ENCODE data around the gene DYSF. TPM values are rescaled to one million over a fixed set of nuclear protein-coding genes. Genes with fewer than 3 reads are reported as not detected.

Gene DYSF
- total RNA-seq, 1 experiment from 2014 or later, result 0.89 TPM

DNA sequence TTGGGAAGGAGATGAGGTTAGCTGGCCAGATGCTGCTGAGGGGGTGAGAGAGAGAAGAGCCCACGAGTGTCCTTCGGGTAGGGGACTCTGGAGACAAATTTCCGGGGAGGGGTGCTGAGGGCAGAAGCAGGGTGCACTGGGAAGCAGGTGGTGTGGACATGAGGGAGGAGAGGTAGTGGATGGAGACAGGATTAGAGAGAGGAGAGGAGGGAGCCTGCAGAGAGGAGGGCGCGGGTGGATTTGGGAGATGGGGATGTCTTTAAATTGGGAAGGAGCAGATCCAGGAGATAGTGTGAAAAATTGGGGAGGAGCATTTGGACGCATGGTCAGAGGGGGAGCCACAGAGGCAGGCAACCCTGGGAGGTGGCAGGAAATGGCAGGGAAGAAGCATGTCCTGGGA is 154.7 kb downstream of the DYSF start:
- no TSS peak for BruUV-seq (replicated peaks)
- Histone ChIP-seq H3K27ac (ENCODE audit: low read depth, low read length) (no peak overlapping the region), H3K4me3 (replicated peaks in 1 of 2; ENCODE audit: low read depth in 1 of 2, low read length in 2 of 2) (no peak overlapping the region), H3K4me2 (ENCODE audit: low read length) (no peak overlapping the region), H3K27me3 (ENCODE audit: insufficient read depth, low read length) (peaks cover 14% of the 10 kb centered on the region; the same call in 1 of the 2 replicates), H4K20me1 (ENCODE audit: insufficient read depth) (no peaks in the 10 kb centered on the region), H3K9me3 (ENCODE audit: control insufficient read depth in 1 of 2, insufficient read depth in 1 of 2, low read depth in 1 of 2, low read length in 2 of 2) (no peaks in the 10 kb centered on the region), H3K4me1 (ENCODE audit: control insufficient read depth in 1 of 2, insufficient read depth in 2 of 2, low read length in 2 of 2) (no peaks in the 10 kb centered on the region), H3K79me2 (ENCODE audit: insufficient read depth, low read length) (no peaks in the 10 kb centered on the region), H2AFZ (ENCODE audit: low read depth, low read length, poor library complexity, severe bottlenecking) (no peak overlapping the region), H3K9me2 (ENCODE audit: insufficient read depth) (no peaks in the 10 kb centered on the region), H3K9ac (ENCODE audit: low read length) (no peak overlapping the region), H3K36me3 (ENCODE audit: control insufficient read depth in 1 of 2, insufficient read depth in 2 of 2, low read length in 2 of 2) (no peaks in the 10 kb centered on the region)
- TF ChIP-seq CBX3 (IDR thresholded peaks at IDR 0.05; ENCODE audit: low read depth) (no peak), CEBPB (IDR thresholded peaks at IDR 0.05; ENCODE audit: low read depth) (no peak), TCF7L2 (IDR thresholded peaks at IDR 0.05; ENCODE audit: borderline replicate concordance, extremely low read depth, insufficient read depth, insufficient read length) (no peak)
- TF ChIP-seq, protein P1, sequence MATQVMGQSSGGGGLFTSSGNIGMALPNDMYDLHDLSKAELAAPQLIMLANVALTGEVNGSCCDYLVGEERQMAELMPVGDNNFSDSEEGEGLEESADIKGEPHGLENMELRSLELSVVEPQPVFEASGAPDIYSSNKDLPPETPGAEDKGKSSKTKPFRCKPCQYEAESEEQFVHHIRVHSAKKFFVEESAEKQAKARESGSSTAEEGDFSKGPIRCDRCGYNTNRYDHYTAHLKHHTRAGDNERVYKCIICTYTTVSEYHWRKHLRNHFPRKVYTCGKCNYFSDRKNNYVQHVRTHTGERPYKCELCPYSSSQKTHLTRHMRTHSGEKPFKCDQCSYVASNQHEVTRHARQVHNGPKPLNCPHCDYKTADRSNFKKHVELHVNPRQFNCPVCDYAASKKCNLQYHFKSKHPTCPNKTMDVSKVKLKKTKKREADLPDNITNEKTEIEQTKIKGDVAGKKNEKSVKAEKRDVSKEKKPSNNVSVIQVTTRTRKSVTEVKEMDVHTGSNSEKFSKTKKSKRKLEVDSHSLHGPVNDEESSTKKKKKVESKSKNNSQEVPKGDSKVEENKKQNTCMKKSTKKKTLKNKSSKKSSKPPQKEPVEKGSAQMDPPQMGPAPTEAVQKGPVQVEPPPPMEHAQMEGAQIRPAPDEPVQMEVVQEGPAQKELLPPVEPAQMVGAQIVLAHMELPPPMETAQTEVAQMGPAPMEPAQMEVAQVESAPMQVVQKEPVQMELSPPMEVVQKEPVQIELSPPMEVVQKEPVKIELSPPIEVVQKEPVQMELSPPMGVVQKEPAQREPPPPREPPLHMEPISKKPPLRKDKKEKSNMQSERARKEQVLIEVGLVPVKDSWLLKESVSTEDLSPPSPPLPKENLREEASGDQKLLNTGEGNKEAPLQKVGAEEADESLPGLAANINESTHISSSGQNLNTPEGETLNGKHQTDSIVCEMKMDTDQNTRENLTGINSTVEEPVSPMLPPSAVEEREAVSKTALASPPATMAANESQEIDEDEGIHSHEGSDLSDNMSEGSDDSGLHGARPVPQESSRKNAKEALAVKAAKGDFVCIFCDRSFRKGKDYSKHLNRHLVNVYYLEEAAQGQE (IDR thresholded peaks at IDR 0.05; ENCODE audit: low read depth), result no peak
- POLR2A ChIA-PET, result no interaction called here
- RAD21 ChIA-PET (ENCODE audit: low non-redundant PET in 1 of 2, low total read pairs in 2 of 2, uncharacterized antibody in 2 of 2, unreplicated experiment in 2 of 2), result no interaction called here
- ATAC-seq, result no peak
- DNase-seq (ENCODE audit: low read depth, low spot score), result no peak
- intact Hi-C loops (cut with micrococcal nuclease), result no loop called here
- CTCF ChIA-PET, result no interaction called here

DNA sequence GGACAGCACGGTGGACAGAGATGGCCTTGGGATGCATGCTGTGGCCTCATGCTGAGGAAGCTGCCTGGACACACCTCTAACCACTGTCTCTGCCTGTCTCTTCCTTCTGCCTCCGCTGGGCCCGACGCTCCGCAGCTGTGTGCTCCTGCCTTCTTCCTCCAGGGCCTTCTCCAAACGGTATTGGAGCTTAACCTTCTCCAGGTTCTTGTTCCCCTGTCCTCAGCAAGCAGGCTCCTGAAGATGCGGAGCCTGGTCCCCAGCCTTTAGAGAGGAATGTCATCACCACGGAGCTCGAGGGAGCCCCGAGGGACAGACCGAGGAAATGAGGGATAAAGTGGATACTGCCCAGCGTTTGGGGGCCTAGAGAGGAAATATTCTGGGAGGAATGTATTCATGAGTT is 155.1 kb downstream of the DYSF start:
- Histone ChIP-seq H2AFZ (ENCODE audit: low read depth, low read length, poor library complexity, severe bottlenecking) (no peak overlapping the region), H4K20me1 (ENCODE audit: insufficient read depth) (no peaks in the 10 kb centered on the region), H3K9me3 (ENCODE audit: control insufficient read depth in 1 of 2, insufficient read depth in 1 of 2, low read depth in 1 of 2, low read length in 2 of 2) (no peaks in the 10 kb centered on the region), H3K36me3 (ENCODE audit: control insufficient read depth in 1 of 2, insufficient read depth in 2 of 2, low read length in 2 of 2) (no peaks in the 10 kb centered on the region), H3K4me3 (replicated peaks in 1 of 2; ENCODE audit: low read depth in 1 of 2, low read length in 2 of 2) (no peak overlapping the region), H3K9ac (ENCODE audit: low read length) (no peak overlapping the region), H3K27ac (ENCODE audit: low read depth, low read length) (no peak overlapping the region), H3K79me2 (ENCODE audit: insufficient read depth, low read length) (no peaks in the 10 kb centered on the region), H3K4me2 (ENCODE audit: low read length) (no peak overlapping the region), H3K27me3 (ENCODE audit: insufficient read depth, low read length) (peaks cover 14% of the 10 kb centered on the region; the same call in 1 of the 2 replicates), H3K4me1 (ENCODE audit: control insufficient read depth in 1 of 2, insufficient read depth in 2 of 2, low read length in 2 of 2) (no peaks in the 10 kb centered on the region), H3K9me2 (ENCODE audit: insufficient read depth) (no peaks in the 10 kb centered on the region)
- CTCF ChIA-PET, result no interaction called here
- intact Hi-C loops (cut with micrococcal nuclease), result no loop called here
- POLR2A ChIA-PET, result no interaction called here
- RAD21 ChIA-PET (ENCODE audit: low non-redundant PET in 1 of 2, low total read pairs in 2 of 2, uncharacterized antibody in 2 of 2, unreplicated experiment in 2 of 2), result no interaction called here
- ATAC-seq (no peak), DNase-seq (ENCODE audit: low read depth, low spot score) (no peak)
- BruUV-seq (replicated peaks), result no TSS peak
- TF ChIP-seq JUND (IDR thresholded peaks at IDR 0.05) (no peak), TCF7L2 (IDR thresholded peaks at IDR 0.05; ENCODE audit: borderline replicate concordance, extremely low read depth, insufficient read depth, insufficient read length) (no peak), RAD21 (IDR thresholded peaks at IDR 0.05; ENCODE audit: low read depth) (no peak), SIN3A (IDR thresholded peaks at IDR 0.05; ENCODE audit: low read depth) (no peak), SP1 (IDR thresholded peaks at IDR 0.05; ENCODE audit: low read depth) (no peak), CEBPB (IDR thresholded peaks at IDR 0.05; ENCODE audit: low read depth) (no peak), SRF (IDR thresholded peaks at IDR 0.05; ENCODE audit: low read depth) (no peak), POLR2AphosphoS5 (IDR thresholded peaks at IDR 0.05; ENCODE audit: low read depth, low read length) (no peak)
- TF ChIP-seq, protein P2, sequence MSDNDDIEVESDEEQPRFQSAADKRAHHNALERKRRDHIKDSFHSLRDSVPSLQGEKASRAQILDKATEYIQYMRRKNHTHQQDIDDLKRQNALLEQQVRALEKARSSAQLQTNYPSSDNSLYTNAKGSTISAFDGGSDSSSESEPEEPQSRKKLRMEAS (IDR thresholded peaks at IDR 0.05), result no peak
- TF ChIP-seq, protein P3, sequence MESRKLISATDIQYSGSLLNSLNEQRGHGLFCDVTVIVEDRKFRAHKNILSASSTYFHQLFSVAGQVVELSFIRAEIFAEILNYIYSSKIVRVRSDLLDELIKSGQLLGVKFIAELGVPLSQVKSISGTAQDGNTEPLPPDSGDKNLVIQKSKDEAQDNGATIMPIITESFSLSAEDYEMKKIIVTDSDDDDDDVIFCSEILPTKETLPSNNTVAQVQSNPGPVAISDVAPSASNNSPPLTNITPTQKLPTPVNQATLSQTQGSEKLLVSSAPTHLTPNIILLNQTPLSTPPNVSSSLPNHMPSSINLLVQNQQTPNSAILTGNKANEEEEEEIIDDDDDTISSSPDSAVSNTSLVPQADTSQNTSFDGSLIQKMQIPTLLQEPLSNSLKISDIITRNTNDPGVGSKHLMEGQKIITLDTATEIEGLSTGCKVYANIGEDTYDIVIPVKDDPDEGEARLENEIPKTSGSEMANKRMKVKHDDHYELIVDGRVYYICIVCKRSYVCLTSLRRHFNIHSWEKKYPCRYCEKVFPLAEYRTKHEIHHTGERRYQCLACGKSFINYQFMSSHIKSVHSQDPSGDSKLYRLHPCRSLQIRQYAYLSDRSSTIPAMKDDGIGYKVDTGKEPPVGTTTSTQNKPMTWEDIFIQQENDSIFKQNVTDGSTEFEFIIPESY (IDR thresholded peaks at IDR 0.05; ENCODE audit: extremely low read depth, insufficient replicate concordance, low read length), result no peak
- TF ChIP-seq, protein P4, sequence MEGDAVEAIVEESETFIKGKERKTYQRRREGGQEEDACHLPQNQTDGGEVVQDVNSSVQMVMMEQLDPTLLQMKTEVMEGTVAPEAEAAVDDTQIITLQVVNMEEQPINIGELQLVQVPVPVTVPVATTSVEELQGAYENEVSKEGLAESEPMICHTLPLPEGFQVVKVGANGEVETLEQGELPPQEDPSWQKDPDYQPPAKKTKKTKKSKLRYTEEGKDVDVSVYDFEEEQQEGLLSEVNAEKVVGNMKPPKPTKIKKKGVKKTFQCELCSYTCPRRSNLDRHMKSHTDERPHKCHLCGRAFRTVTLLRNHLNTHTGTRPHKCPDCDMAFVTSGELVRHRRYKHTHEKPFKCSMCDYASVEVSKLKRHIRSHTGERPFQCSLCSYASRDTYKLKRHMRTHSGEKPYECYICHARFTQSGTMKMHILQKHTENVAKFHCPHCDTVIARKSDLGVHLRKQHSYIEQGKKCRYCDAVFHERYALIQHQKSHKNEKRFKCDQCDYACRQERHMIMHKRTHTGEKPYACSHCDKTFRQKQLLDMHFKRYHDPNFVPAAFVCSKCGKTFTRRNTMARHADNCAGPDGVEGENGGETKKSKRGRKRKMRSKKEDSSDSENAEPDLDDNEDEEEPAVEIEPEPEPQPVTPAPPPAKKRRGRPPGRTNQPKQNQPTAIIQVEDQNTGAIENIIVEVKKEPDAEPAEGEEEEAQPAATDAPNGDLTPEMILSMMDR (IDR thresholded peaks at IDR 0.05 in 2 of 3, conservative IDR thresholded peaks at IDR 0.05 in 1 of 3; ENCODE audit: borderline replicate concordance in 1 of 3, insufficient read depth in 1 of 3, low read depth in 2 of 3, low read length in 2 of 3), result no peak
